Skeletal muscle tissue (tissue), 4 donors: Measurements from ENCODE around the gene IFI35. TPM values are rescaled to one million over a fixed set of nuclear protein-coding genes. Genes with fewer than 3 reads are reported as not detected.
"Not testable (repeated sequence)": the region's sequence is repeated elsewhere in the genome, so short reads cannot be mapped to it uniquely, and the experiment has no call there.

Experiments used
- H3K27ac ChIP-seq: one replicate; pipeline ENCODE4 v1.7.0; 2013; ENCODE audit warnings: mild to moderate bottlenecking, low read depth, low read length, inconsistent platforms
- H3K27me3 ChIP-seq, 3 donors: one replicate each; pipeline ENCODE4 v1.7.0; 2013; ENCODE audit warnings: low read length in 3 of 3; ENCODE audit not compliant: control insufficient read depth in 3 of 3, insufficient read depth in 3 of 3
- H3K36me3 ChIP-seq, 3 donors: one replicate each; pipeline ENCODE4 v1.7.0; 2013; ENCODE audit warnings: low read length in 3 of 3; ENCODE audit not compliant: control insufficient read depth in 3 of 3, insufficient read depth in 3 of 3
- H3K4me1 ChIP-seq, 3 donors: one replicate each; pipeline ENCODE4 v1.7.0; 2013; ENCODE audit warnings: low read length in 3 of 3, mild to moderate bottlenecking in 3 of 3; ENCODE audit not compliant: control insufficient read depth in 3 of 3, insufficient read depth in 3 of 3
- H3K4me3 ChIP-seq, 3 donors: one replicate each; pipeline ENCODE4 v1.7.0; 2013; ENCODE audit warnings: low read length in 3 of 3
- H3K9ac ChIP-seq, 3 donors: one replicate each; pipeline ENCODE4 v1.7.0; 2013; ENCODE audit warnings: low read length in 3 of 3, mild to moderate bottlenecking in 3 of 3, moderate library complexity in 2 of 3, low read depth in 1 of 3
- H3K9me3 ChIP-seq, 3 donors: one replicate each; pipeline ENCODE4 v1.7.0; 2013; ENCODE audit warnings: low read length in 3 of 3; ENCODE audit not compliant: control insufficient read depth in 3 of 3
- total RNA-seq: library from RNA; depleted of rRNA; stranded (reverse); fragments of >200 nt; gene quantifications from one replicate; pipeline ENCODE4 v1.2.3, GENCODE V29; 2014
- donor health status: Osteomylitis.

The IFI35 gene
- total RNA-seq, 1 donor from 2014 or later = 11.5 TPM

GRCh38 chr17:42997390-42997983, 9.1 kb upstream of the IFI35 start:
- peaks cover 30 to 35% (median 33%) of the 10 kb centered on the region in 3 donors for H3K36me3 ChIP-seq
- H3K4me3 ChIP-seq = peak overlapping the region; percentile 49 to 90 (median 52)
- H3K9ac ChIP-seq = peak overlapping the region; percentile 52 to 74 (median 72)

GRCh38 chr17:42997984-42998938, 8.3 kb upstream of the IFI35 start, which contains the start of gene RPL27:
Gene RPL27, plus strand, starts transcription at chr17:42998419. Its CDS starts 332 bp downstream, at chr17:42998751.
- peaks cover 9 to 18% (median 12%) of the 10 kb centered on the region in 3 donors for H3K4me1 ChIP-seq
- no peaks in the 10 kb centered on the region for H3K9me3 ChIP-seq

More at GRCh38 chr17:42997390-42997983, 9.1 kb upstream of the IFI35 start:
- Histone ChIP-seq H3K9me3 (no peaks in the 10 kb centered on the region), H3K27me3 (no peaks in the 10 kb centered on the region), H3K27ac (peak overlapping the region; percentile 87), H3K4me1 (peaks cover 9 to 18% (median 12%) of the 10 kb centered on the region in 3 donors)

GRCh38 chr17:42999003-42999525, 7.5 kb upstream of the IFI35 start:
- peaks cover 32 to 41% (median 36%) of the 10 kb centered on the region in 3 donors for H3K36me3 ChIP-seq
- H3K27ac ChIP-seq = peak overlapping the region; percentile 90
- H3K4me1 ChIP-seq = peaks cover 9 to 18% (median 12%) of the 10 kb centered on the region in 3 donors
- peak overlapping the region; percentile 90 to 98 (median 97) for H3K4me3 ChIP-seq
- peak overlapping the region; percentile 97 to 100 (median 98) for H3K9ac ChIP-seq
- no peaks in the 10 kb centered on the region for H3K9me3 ChIP-seq
- H3K27me3 ChIP-seq = no peaks in the 10 kb centered on the region

More at GRCh38 chr17:42997984-42998938, 8.3 kb upstream of the IFI35 start, which contains the start of gene RPL27:
- H3K36me3 ChIP-seq = peaks cover 29 to 37% (median 31%) of the 10 kb centered on the region in 3 donors
- H3K27ac ChIP-seq = peak within 1 kb of the TSS; percentile 90
- peak within 1 kb of the TSS; percentile 90 to 98 (median 97) for H3K4me3 ChIP-seq
- H3K27me3 ChIP-seq = no peaks in the 10 kb centered on the region
- H3K9ac ChIP-seq = peak within 1 kb of the TSS; percentile 97 to 100 (median 98)

- H3K27me3 ChIP-seq, H3K9ac ChIP-seq, H3K27ac ChIP-seq: not testable (repeated sequence)
These were observed 5.7 kb upstream of the IFI35 start for GRCh38 chr17:43000894-43001293.

GRCh38 chr17:43003542-43004172, 2.9 kb upstream of the IFI35 start:
- H3K4me1 ChIP-seq = peaks cover 17 to 26% (median 18%) of the 10 kb centered on the region in 3 donors
- peaks cover 31 to 38% (median 32%) of the 10 kb centered on the region in 3 donors for H3K36me3 ChIP-seq

More at GRCh38 chr17:43000894-43001293, 5.7 kb upstream of the IFI35 start:
- Histone ChIP-seq H3K36me3 (peaks cover 31 to 41% (median 32%) of the 10 kb centered on the region in 3 donors), H3K4me1 (peaks cover 9 to 18% (median 12%) of the 10 kb centered on the region in 3 donors)
- H3K9me3 ChIP-seq, H3K4me3 ChIP-seq: not testable (repeated sequence)

GRCh38 chr17:43010667-43011308, 4.2 kb downstream of the IFI35 start:
- H3K4me1 ChIP-seq = peaks cover 21 to 26% (median 25%) of the 10 kb centered on the region in 3 donors
- no peak overlapping the region for H3K4me3 ChIP-seq
- no peak overlapping the region for H3K27ac ChIP-seq
- H3K27me3 ChIP-seq = no peaks in the 10 kb centered on the region
- peak overlapping the region in 1 of 3 donors; percentile 14 for H3K9ac ChIP-seq
- peaks cover 10 to 20% (median 18%) of the 10 kb centered on the region in 3 donors for H3K36me3 ChIP-seq
- H3K9me3 ChIP-seq = no peaks in the 10 kb centered on the region

More at GRCh38 chr17:43003542-43004172, 2.9 kb upstream of the IFI35 start:
- Histone ChIP-seq H3K27ac (no peak overlapping the region), H3K27me3 (no peaks in the 10 kb centered on the region), H3K4me3 (no peak overlapping the region), H3K9me3 (no peaks in the 10 kb centered on the region), H3K9ac (no peak overlapping the region)

GRCh38 chr17:43011728-43012472, 5.3 kb downstream of the IFI35 start:
- peaks cover 24 to 27% (median 26%) of the 10 kb centered on the region in 3 donors for H3K4me1 ChIP-seq
- no peaks in the 10 kb centered on the region for H3K27me3 ChIP-seq
- H3K27ac ChIP-seq = peak overlapping the region; percentile 3

GRCh38 chr17:43013296-43013695, 6.7 kb downstream of the IFI35 start:
- no peak overlapping the region for H3K9ac ChIP-seq
- no peaks in the 10 kb centered on the region for H3K27me3 ChIP-seq
- H3K36me3 ChIP-seq = peaks cover 22 to 34% (median 32%) of the 10 kb centered on the region in 3 donors
- no peak overlapping the region for H3K27ac ChIP-seq
- peaks cover 24 to 28% (median 27%) of the 10 kb centered on the region in 3 donors for H3K4me1 ChIP-seq
- H3K4me3 ChIP-seq = no peak overlapping the region
- H3K9me3 ChIP-seq = no peaks in the 10 kb centered on the region

More at GRCh38 chr17:43011728-43012472, 5.3 kb downstream of the IFI35 start:
- Histone ChIP-seq H3K9ac (no peak overlapping the region), H3K36me3 (peaks cover 16 to 27% (median 26%) of the 10 kb centered on the region in 3 donors), H3K9me3 (no peaks in the 10 kb centered on the region), H3K4me3 (no peak overlapping the region)
